T follicular helper cell (primary cell): Measurements from ENCODE around the gene FRG1.
"Not testable (repeated sequence)": the region's sequence is repeated elsewhere in the genome, so short reads cannot be mapped to it uniquely, and the experiment has no call there.

Source experiments
- DNase-seq: peaks from one replicate; pipeline ENCODE4 v3.0.0-alpha.2; 2020; ENCODE audit warnings: low read depth

FRG1 gene

DNA sequence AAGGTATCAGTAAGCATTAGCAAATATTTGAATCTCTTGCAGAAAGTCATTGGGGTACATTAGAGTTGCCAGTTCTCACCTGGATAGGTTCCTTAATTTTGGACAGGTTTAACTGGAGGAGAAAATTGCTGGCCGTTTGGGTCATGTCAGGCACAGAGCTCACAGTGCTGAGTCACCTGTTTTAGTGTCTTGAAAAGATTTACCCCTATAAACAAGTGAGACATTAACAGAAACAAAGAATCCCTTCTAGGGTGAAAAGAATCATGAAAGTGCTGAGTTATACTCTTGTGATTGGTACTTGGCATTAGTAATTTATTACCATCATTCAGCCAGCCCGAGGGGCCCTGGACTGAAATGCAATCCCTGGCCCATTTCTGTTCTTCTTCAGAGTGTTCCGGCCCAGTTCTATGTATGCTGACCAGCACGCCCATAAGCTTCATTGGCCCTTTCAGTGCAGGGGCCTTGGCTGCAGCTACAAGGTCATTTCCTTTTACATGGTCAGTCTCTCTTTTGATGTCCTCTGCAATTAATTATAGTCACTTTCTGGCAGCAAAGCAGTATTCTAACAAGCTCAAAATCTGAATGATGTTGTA, 45.1 kb downstream of the FRG1 start:
- DNase-seq = not testable (repeated sequence)

- DNase-seq = no peak
Observed at GRCh38 chr4:189988877-189989431, 48.3 kb downstream of the FRG1 start.

DNA sequence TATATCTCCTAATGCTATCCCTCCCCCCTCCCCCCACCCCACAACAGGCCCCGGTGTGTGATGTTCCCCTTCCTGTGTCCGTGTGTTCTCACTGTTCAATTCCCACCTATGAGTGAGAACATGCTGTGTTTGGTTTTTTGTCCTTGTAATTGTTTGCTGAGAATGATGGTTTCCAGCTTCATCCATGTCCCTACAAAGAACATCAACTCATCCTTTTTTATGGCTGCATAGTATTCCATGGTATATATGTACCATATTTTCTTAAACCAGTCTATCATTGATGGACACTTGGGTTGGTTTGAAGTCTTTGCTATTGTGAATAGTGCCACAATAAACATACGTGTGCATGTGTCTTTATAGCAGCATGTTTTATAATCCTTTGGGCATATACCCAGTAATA, 49.3 kb downstream of the FRG1 start:
- not testable (repeated sequence) for DNase-seq
